ENCODE measurements around the gene ZBTB7A. TPM values are rescaled to one million over a fixed set of nuclear protein-coding genes. Genes with fewer than 3 reads are reported as not detected.

ZBTB7A gene
- total RNA-seq, 1 donor from 2014 or later, result 30.0 TPM

GRCh38 chr19:4016903-4017638 lies 49.6 kb downstream of the ZBTB7A start:
- H3K9me3 Mint-ChIP-seq (ENCODE audit: unreplicated experiment), result no peaks in the 10 kb centered on the region
- no peak for DNase-seq (ENCODE audit: extremely low spot score, unreplicated experiment)
- H3K4me1 Mint-ChIP-seq (ENCODE audit: unreplicated experiment), result no peaks in the 10 kb centered on the region
- H3K27ac Mint-ChIP-seq (ENCODE audit: unreplicated experiment), result no peak overlapping the region
- H3K36me3 Mint-ChIP-seq (ENCODE audit: unreplicated experiment), result peaks cover 7% of the 10 kb centered on the region
- TF ChIP-seq CTCF (IDR thresholded peaks at IDR 0.05), result no peak
- H3K27me3 Mint-ChIP-seq (ENCODE audit: unreplicated experiment), result no peaks in the 10 kb centered on the region
- no peak overlapping the region for H3K4me3 Mint-ChIP-seq (ENCODE audit: unreplicated experiment)

- no peaks in the 10 kb centered on the region for H3K27me3 Mint-ChIP-seq (ENCODE audit: unreplicated experiment)
- peaks cover 5% of the 10 kb centered on the region for H3K36me3 Mint-ChIP-seq (ENCODE audit: unreplicated experiment)
- no peak for TF ChIP-seq CTCF (IDR thresholded peaks at IDR 0.05)
- H3K9me3 Mint-ChIP-seq (ENCODE audit: unreplicated experiment), result no peaks in the 10 kb centered on the region
- DNase-seq (ENCODE audit: extremely low spot score, unreplicated experiment), result no peak
- no peak overlapping the region for H3K27ac Mint-ChIP-seq (ENCODE audit: unreplicated experiment)
- H3K4me3 Mint-ChIP-seq (ENCODE audit: unreplicated experiment), result no peak overlapping the region
- no peaks in the 10 kb centered on the region for H3K4me1 Mint-ChIP-seq (ENCODE audit: unreplicated experiment)
These were observed 50.2 kb downstream of the ZBTB7A start for GRCh38 chr19:4016486-4016885.

- Mint-ChIP-seq H3K9me3 (ENCODE audit: unreplicated experiment) (no peaks in the 10 kb centered on the region), H3K36me3 (ENCODE audit: unreplicated experiment) (peaks cover 5% of the 10 kb centered on the region), H3K27me3 (ENCODE audit: unreplicated experiment) (no peaks in the 10 kb centered on the region), H3K4me3 (ENCODE audit: unreplicated experiment) (no peak overlapping the region), H3K27ac (ENCODE audit: unreplicated experiment) (no peak overlapping the region), H3K4me1 (ENCODE audit: unreplicated experiment) (peaks cover 4% of the 10 kb centered on the region)
- no peak for TF ChIP-seq CTCF (IDR thresholded peaks at IDR 0.05)
- DNase-seq (ENCODE audit: extremely low spot score, unreplicated experiment), result no peak
These were observed 50.8 kb downstream of the ZBTB7A start for GRCh38 chr19:4015705-4016402.

GRCh38 chr19:4014541-4015491 lies 51.9 kb downstream of the ZBTB7A start:
- Mint-ChIP-seq H3K4me1 (ENCODE audit: unreplicated experiment) (peaks cover 10% of the 10 kb centered on the region), H3K36me3 (ENCODE audit: unreplicated experiment) (peaks cover 5% of the 10 kb centered on the region), H3K9me3 (ENCODE audit: unreplicated experiment) (no peaks in the 10 kb centered on the region), H3K27ac (ENCODE audit: unreplicated experiment) (no peak overlapping the region), H3K27me3 (ENCODE audit: unreplicated experiment) (no peaks in the 10 kb centered on the region), H3K4me3 (ENCODE audit: unreplicated experiment) (no peak overlapping the region)
- TF ChIP-seq CTCF (IDR thresholded peaks at IDR 0.05), result no peak
- DNase-seq (ENCODE audit: extremely low spot score, unreplicated experiment), result no peak
